Thyroid gland (tissue), 4 donors: Measurements from ENCODE around the gene WDR64.

Source experiments
- CTCF ChIP-seq, 6 experiments: fragments of 200-600 bp in 3 of 6; fragments of 450-650 bp in 3 of 6; sonication (generic) in 3 of 6; IDR thresholded peaks; one replicate each; pipeline ENCODE4 v1.5.1; 2016 to 2019; ENCODE audit warnings: antibody characterized with exemption in 6 of 6, mild to moderate bottlenecking in 2 of 6, inconsistent platforms in 1 of 6, moderate library complexity in 1 of 6
- POLR2A ChIP-seq, 2 donors: fragments of 450-650 bp; IDR thresholded peaks; one replicate each; pipeline ENCODE4 v1.6.1; 2017; ENCODE audit warnings: antibody characterized with exemption in 2 of 2, mild to moderate bottlenecking in 2 of 2, moderate library complexity in 1 of 2

- no peak for TF ChIP-seq CTCF (IDR thresholded peaks at IDR 0.05)
- no peak for TF ChIP-seq POLR2A (IDR thresholded peaks at IDR 0.05)
These were observed 14.5 kb upstream of the WDR64 start for GRCh38 chr1:241637604-241638003.
